ENCODE data around the gene CELSR2.

DNA sequence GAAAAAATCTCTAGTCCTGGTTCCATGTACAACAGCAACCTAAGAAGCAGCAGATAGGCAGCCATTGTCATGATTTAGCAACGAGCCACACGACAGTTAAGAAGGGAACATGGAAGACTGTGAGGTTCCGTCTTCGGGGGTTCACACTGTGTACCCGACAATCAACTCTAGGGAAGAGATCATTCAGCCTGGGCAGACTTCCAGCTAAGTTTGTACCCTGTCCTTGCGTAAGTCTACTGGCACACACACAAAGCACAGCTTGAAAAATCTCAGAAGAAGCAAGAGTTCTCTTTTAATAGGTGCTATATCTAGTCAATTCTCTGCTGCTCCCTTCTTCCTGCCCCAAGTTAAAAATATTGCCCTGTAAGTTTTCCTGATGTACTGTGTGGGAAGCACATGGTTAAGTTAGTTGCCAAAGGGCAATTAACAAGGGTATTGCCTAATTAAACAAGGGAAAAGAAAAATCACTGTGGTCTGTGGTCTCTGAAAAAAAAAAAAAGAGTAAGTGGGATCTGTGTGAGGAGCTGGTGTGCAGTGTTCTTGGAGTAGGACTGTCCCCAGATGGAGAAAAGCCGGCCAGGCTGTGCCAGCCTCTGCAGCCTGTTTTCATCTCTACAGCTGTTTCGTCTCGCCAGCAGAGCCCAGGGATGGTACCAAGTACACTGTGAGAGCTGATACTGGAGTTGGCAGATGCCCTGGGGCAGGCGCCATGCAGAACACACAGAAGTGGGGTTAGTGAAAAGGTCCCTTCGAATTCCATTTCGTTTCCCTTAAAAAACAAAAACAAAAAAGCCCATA lies 63.8 kb downstream of the CELSR2 start:
- TF ChIP-seq CTCF (conservative IDR thresholded peaks at IDR 0.05; ENCODE audit: low read length) (no peak), EZH2phosphoT487 (IDR thresholded peaks at IDR 0.05; ENCODE audit: borderline replicate concordance, low read depth, low read length) (no peak)

Data from OCI-LY7 (cell line).